ENCODE data around the gene PLAGL1.

PLAGL1 gene

DNA sequence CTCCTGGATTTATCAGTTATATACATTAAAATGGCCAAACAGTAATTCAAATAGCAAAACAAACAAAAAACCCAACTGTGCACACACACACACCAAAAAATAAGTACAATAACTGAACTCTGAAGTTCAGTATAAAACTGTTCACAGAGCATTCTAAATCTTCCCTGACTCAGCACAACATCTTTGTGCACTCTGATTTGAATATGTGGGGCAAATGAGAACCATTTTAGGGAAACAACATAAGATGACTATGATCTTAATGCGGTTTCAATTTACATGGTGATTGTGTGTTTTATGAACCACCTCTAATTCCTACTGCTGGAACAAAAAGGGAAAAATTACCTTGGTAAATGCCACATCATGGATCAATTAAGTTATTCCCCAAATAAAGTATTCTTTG, 41.7 kb downstream of the PLAGL1 start:
- no peaks in the 10 kb centered on the region for H3K36me3 ChIP-seq (ENCODE audit: control insufficient read depth in 1 of 2, insufficient read depth in 2 of 2, low read length in 2 of 2)
- peaks cover 8 to 14% of the 10 kb centered on the region in 2 donors for H3K4me1 ChIP-seq (ENCODE audit: control insufficient read depth in 1 of 2, insufficient read depth in 2 of 2, low read length in 2 of 2)
- no peak overlapping the region for H3K27ac ChIP-seq (ENCODE audit: low read depth, low read length)
- no peaks in the 10 kb centered on the region for H3K27me3 ChIP-seq (ENCODE audit: control insufficient read depth in 1 of 2, insufficient read depth in 2 of 2, low read length in 2 of 2)
- H3K9me3 ChIP-seq (ENCODE audit: control insufficient read depth in 1 of 2, low read length in 2 of 2) = no peaks in the 10 kb centered on the region
- H3K4me3 ChIP-seq (ENCODE audit: low read depth in 1 of 2, low read length in 2 of 2) = no peak overlapping the region
- no peak overlapping the region for H3K9ac ChIP-seq (ENCODE audit: low read depth in 1 of 2, low read length in 2 of 2)

DNA sequence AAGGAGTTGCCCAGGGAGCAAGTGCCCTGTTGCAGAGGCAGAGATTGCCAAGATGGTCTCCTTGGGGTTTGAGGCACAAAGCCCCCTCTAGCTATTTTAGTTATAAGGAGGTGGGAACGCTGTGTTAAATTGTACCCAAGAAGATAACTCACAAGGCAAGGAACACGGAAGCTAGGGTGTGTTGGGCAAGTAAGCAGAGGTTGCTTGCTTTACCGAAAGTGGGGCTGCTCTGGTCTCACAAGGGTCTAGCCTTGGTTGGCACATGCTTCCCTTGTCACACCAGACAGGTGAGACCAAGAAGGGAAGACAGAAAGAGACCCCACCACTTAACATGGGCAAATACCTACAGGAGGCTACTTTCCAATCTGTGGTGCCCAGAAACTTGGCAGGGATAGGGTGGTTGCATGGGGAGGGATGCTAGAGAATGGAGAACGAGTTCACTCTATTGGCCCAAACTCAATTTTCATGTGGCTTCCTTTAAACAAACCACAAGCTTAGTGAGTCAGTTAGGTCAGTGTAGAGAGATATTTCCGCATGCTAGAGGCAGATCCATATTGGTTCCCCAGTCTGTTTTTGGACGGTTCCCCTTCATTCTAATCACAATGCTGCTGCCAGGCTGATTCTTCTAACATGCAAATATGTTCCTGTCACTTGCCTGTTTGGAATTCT, 42.4 kb downstream of the PLAGL1 start:
- H3K27me3 ChIP-seq (ENCODE audit: control insufficient read depth in 1 of 2, insufficient read depth in 2 of 2, low read length in 2 of 2) = no peaks in the 10 kb centered on the region
- H3K36me3 ChIP-seq (ENCODE audit: control insufficient read depth in 1 of 2, insufficient read depth in 2 of 2, low read length in 2 of 2) = no peaks in the 10 kb centered on the region
- H3K4me3 ChIP-seq (ENCODE audit: low read depth in 1 of 2, low read length in 2 of 2) = no peak overlapping the region
- H3K9ac ChIP-seq (ENCODE audit: low read depth in 1 of 2, low read length in 2 of 2) = no peak overlapping the region
- H3K27ac ChIP-seq (ENCODE audit: low read depth, low read length) = no peak overlapping the region
- peaks cover 7 to 14% of the 10 kb centered on the region in 2 donors for H3K4me1 ChIP-seq (ENCODE audit: control insufficient read depth in 1 of 2, insufficient read depth in 2 of 2, low read length in 2 of 2)
- no peaks in the 10 kb centered on the region for H3K9me3 ChIP-seq (ENCODE audit: control insufficient read depth in 1 of 2, low read length in 2 of 2)

DNA sequence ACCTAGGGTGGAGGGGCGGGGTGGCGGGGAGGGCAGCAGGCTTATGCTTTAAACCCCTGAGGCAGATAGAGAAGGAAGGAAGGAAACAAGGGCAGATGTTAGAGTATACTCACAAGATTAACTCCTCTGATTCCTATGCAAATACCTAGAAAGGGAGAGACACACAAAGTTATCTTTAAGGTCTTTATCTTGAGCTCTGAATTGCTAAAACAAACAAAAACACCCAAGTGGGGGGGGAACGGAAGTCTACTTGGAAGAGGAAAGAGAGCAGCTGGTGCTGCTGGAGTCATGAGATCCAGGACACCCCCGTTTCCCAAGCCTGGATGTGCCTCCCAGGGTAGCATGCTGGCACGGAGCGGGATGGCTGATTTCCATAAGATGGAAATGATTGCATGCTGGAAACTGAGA, 43.4 kb downstream of the PLAGL1 start:
- Histone ChIP-seq H3K27me3 (ENCODE audit: control insufficient read depth in 1 of 2, insufficient read depth in 2 of 2, low read length in 2 of 2) (no peaks in the 10 kb centered on the region), H3K36me3 (ENCODE audit: control insufficient read depth in 1 of 2, insufficient read depth in 2 of 2, low read length in 2 of 2) (no peaks in the 10 kb centered on the region), H3K27ac (ENCODE audit: low read depth, low read length) (no peak overlapping the region), H3K4me3 (ENCODE audit: low read depth in 1 of 2, low read length in 2 of 2) (no peak overlapping the region), H3K9me3 (ENCODE audit: control insufficient read depth in 1 of 2, low read length in 2 of 2) (no peaks in the 10 kb centered on the region), H3K9ac (ENCODE audit: low read depth in 1 of 2, low read length in 2 of 2) (no peak overlapping the region), H3K4me1 (ENCODE audit: control insufficient read depth in 1 of 2, insufficient read depth in 2 of 2, low read length in 2 of 2) (peaks cover 5 to 14% of the 10 kb centered on the region in 2 donors)

DNA sequence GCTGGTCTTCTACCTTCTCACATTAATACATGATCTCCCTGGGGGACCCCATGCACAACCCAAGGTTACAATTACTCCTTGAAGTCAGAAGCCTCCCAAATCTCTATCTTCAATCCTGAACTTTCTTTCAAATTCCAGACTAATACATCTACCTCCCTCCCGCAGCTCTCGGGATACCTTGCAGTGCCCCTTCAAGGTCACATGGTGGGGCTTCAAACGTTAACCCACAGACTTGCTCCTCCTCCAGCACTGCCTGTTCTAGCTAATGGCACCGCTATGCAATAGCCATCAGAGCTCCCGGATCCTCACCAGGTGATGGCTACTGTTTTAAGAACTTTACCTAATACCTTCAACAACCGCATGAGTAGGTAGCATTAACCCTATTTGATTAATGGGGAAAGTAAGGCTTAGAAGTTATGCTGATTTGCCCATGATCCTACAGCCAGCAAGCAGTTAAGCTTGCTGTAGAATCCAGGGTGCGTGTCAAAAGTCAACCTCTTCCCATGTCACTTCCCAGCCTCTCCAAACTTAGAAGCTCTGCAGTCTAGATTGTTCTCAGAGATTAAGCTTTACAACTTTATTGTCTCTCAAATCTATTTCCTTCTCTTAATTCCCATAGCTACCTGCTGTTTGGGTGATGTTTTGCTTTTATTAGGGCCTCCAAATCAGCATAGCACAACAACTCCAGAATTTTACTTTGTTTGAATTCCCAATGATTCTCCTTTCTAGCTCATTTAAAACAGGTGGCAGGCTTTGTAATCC, 44.7 kb downstream of the PLAGL1 start:
- no peaks in the 10 kb centered on the region for H3K27me3 ChIP-seq (ENCODE audit: control insufficient read depth in 1 of 2, insufficient read depth in 2 of 2, low read length in 2 of 2)
- H3K4me1 ChIP-seq (ENCODE audit: control insufficient read depth in 1 of 2, insufficient read depth in 2 of 2, low read length in 2 of 2) = peaks cover 5 to 14% of the 10 kb centered on the region in 2 donors
- no peak overlapping the region for H3K4me3 ChIP-seq (ENCODE audit: low read depth in 1 of 2, low read length in 2 of 2)
- no peak overlapping the region for H3K9ac ChIP-seq (ENCODE audit: low read depth in 1 of 2, low read length in 2 of 2)
- no peaks in the 10 kb centered on the region for H3K9me3 ChIP-seq (ENCODE audit: control insufficient read depth in 1 of 2, low read length in 2 of 2)
- H3K27ac ChIP-seq (ENCODE audit: low read depth, low read length) = no peak overlapping the region
- H3K36me3 ChIP-seq (ENCODE audit: control insufficient read depth in 1 of 2, insufficient read depth in 2 of 2, low read length in 2 of 2) = no peaks in the 10 kb centered on the region

DNA sequence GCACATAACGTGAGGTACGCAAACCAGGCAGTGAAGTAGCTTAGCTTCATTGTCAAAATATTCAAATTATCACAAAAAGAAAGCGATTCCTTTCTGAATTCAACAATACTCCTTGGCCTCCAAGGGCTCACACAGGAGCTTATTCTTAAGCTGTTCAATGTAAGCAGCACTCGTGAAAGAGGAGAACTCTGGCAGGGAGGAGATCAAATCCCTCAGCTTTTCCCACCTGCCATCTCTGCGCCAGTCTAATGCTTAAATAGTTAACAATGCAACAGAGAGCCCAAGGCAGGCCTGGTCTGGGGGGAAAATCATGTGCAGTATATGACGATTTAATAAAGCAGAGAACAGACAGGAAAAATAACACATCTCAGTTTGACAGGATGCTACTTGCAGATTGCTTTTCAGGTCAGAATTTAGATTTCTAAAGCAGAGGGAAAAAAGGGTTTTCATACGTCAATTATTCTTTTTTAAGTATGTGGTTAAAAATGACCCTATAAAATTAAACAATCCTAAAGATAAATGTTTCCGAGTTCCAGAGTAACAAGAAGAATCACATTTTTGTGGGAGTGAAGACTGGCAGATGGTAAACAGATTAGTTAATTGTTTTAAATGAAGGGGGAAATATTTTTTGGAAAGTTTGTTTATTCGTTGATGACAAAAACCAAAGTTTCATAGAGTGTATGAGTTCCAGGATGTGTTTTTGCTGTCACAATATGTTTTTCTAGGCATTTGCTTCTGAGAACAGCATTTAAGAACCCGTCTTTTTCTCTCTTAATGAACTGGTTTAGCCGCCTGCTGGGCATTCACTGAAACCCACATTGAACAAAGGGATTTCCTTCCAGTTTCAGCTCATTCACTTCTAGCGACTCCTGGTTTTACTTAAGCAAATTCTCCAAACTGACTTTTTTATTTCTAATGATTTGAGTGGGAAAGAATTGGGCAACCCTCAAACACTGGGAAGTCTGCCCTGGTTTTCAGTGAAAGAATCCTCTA, 45.9 kb downstream of the PLAGL1 start:
- Histone ChIP-seq H3K27ac (ENCODE audit: low read depth, low read length) (no peak overlapping the region), H3K36me3 (ENCODE audit: control insufficient read depth in 1 of 2, insufficient read depth in 2 of 2, low read length in 2 of 2) (no peaks in the 10 kb centered on the region), H3K27me3 (ENCODE audit: control insufficient read depth in 1 of 2, insufficient read depth in 2 of 2, low read length in 2 of 2) (no peaks in the 10 kb centered on the region), H3K4me3 (ENCODE audit: low read depth in 1 of 2, low read length in 2 of 2) (no peak overlapping the region), H3K9me3 (ENCODE audit: control insufficient read depth in 1 of 2, low read length in 2 of 2) (no peaks in the 10 kb centered on the region), H3K9ac (ENCODE audit: low read depth in 1 of 2, low read length in 2 of 2) (no peak overlapping the region), H3K4me1 (ENCODE audit: control insufficient read depth in 1 of 2, insufficient read depth in 2 of 2, low read length in 2 of 2) (peaks cover 5 to 14% of the 10 kb centered on the region in 2 donors)

DNA sequence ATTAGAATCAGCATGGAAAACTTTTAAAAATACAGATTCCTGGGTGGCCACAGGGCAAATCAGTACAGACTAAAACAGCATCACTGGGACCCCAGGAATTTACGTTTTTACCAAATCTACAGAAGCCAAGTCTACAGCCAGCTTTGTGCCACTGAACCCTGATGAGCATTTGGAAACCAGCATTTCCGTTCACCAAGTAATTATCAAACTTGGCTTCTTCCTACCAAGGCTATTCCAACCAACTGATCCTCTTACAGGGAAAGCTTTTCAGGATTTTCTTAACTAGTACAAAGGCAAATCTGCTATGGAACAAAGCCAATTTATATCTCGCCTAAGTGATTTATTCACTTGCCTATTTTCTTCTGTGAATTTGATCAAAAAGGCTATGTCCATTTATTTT, 47.0 kb downstream of the PLAGL1 start:
- Histone ChIP-seq H3K4me1 (ENCODE audit: control insufficient read depth in 1 of 2, insufficient read depth in 2 of 2, low read length in 2 of 2) (peaks cover 5 to 14% of the 10 kb centered on the region in 2 donors), H3K27ac (ENCODE audit: low read depth, low read length) (no peak overlapping the region)

DNA sequence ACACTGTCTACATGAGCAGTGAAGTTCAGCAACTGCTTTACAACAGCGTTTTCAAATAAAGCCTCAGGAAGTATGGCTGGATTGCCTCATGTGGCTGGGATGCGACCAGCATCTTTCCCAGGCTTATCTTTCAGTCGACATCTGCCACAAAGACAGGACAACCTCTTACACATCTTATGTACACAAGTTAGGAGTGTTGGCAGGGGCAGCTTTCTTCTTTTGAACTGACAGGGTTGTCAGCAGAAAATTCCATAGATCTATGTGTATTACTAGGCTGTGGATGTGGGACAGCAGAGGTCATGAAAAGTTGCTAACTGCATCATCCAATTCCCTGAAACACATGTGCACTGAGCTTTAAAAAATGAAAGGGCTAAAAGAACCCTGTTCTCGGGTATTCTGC, 48.1 kb downstream of the PLAGL1 start:
- peaks cover 5 to 12% of the 10 kb centered on the region in 2 donors for H3K4me1 ChIP-seq (ENCODE audit: control insufficient read depth in 1 of 2, insufficient read depth in 2 of 2, low read length in 2 of 2)
- no peak overlapping the region for H3K9ac ChIP-seq (ENCODE audit: low read depth in 1 of 2, low read length in 2 of 2)
- H3K9me3 ChIP-seq (ENCODE audit: control insufficient read depth in 1 of 2, low read length in 2 of 2) = no peaks in the 10 kb centered on the region
- no peaks in the 10 kb centered on the region for H3K36me3 ChIP-seq (ENCODE audit: control insufficient read depth in 1 of 2, insufficient read depth in 2 of 2, low read length in 2 of 2)
- H3K27me3 ChIP-seq (ENCODE audit: control insufficient read depth in 1 of 2, insufficient read depth in 2 of 2, low read length in 2 of 2) = no peaks in the 10 kb centered on the region
- no peak overlapping the region for H3K27ac ChIP-seq (ENCODE audit: low read depth, low read length)
- no peak overlapping the region for H3K4me3 ChIP-seq (ENCODE audit: low read depth in 1 of 2, low read length in 2 of 2)

More for the DNA sequence above, 47.0 kb downstream of the PLAGL1 start:
- no peaks in the 10 kb centered on the region for H3K27me3 ChIP-seq (ENCODE audit: control insufficient read depth in 1 of 2, insufficient read depth in 2 of 2, low read length in 2 of 2)
- H3K36me3 ChIP-seq (ENCODE audit: control insufficient read depth in 1 of 2, insufficient read depth in 2 of 2, low read length in 2 of 2) = no peaks in the 10 kb centered on the region
- H3K4me3 ChIP-seq (ENCODE audit: low read depth in 1 of 2, low read length in 2 of 2) = no peak overlapping the region
- H3K9me3 ChIP-seq (ENCODE audit: control insufficient read depth in 1 of 2, low read length in 2 of 2) = no peaks in the 10 kb centered on the region
- H3K9ac ChIP-seq (ENCODE audit: low read depth in 1 of 2, low read length in 2 of 2) = no peak overlapping the region

DNA sequence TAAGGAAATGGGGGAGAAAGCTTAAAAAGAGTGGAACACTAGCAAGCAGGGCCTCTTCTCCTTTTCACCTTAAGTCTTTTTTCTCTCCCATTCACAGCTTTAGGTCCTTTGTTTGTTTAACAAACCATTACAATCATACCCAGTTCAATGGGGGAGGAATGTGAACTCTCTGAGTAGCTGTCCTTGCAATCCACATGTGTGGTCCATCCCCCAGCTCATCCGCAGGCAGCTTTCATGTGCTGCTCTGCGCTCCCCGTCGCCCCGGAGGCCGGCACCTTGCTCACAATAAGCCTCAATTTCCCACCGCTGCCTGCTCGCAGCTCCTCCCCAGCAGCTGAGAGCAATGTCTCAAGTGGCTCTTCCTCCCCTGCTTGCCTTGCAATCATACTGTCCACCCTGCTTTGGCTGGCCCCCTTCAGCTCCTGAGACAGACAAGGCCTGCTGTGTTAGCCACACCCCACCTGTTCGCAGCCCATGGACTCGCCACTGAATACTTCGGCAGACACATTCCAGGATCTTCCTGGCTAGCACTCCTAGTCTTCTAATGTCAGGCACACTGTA, 49.1 kb downstream of the PLAGL1 start:
- H3K36me3 ChIP-seq (ENCODE audit: control insufficient read depth in 1 of 2, insufficient read depth in 2 of 2, low read length in 2 of 2) = no peaks in the 10 kb centered on the region
- no peak overlapping the region for H3K4me3 ChIP-seq (ENCODE audit: low read depth in 1 of 2, low read length in 2 of 2)
- no peak overlapping the region for H3K9ac ChIP-seq (ENCODE audit: low read depth in 1 of 2, low read length in 2 of 2)
- no peaks in the 10 kb centered on the region for H3K27me3 ChIP-seq (ENCODE audit: control insufficient read depth in 1 of 2, insufficient read depth in 2 of 2, low read length in 2 of 2)
- H3K27ac ChIP-seq (ENCODE audit: low read depth, low read length) = no peak overlapping the region
- peaks cover 2 to 8% of the 10 kb centered on the region in 2 donors for H3K4me1 ChIP-seq (ENCODE audit: control insufficient read depth in 1 of 2, insufficient read depth in 2 of 2, low read length in 2 of 2)
- no peaks in the 10 kb centered on the region for H3K9me3 ChIP-seq (ENCODE audit: control insufficient read depth in 1 of 2, low read length in 2 of 2)

DNA sequence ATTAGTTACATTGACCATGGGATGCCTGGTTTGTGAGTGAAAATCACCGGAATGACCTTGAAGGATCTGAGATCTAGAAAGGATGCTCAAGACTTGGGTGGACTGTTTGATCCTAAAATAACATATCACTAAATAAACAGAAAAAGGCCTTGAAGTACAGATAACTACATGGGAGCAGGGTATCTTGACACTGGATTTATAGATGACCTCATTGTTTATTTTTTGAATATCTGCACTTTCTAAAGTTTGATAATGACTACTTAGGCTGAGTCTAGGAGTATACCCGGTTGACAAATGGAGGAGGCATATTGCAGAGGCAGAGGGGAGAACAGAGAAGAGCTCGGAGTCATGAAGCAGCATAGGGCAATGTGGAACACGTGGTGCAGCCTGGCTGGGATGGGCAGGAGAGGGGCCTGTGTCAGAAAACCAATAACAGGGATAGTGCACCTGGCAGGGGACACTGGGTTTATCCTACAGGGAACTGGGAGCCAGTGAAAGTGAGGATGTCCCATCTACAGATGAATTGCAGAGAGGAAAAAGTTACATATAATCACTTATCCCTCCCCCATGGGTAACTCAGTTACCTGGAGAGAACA, 50.3 kb downstream of the PLAGL1 start:
- H3K9me3 ChIP-seq (ENCODE audit: control insufficient read depth in 1 of 2, low read length in 2 of 2) = no peaks in the 10 kb centered on the region
- H3K4me1 ChIP-seq (ENCODE audit: control insufficient read depth in 1 of 2, insufficient read depth in 2 of 2, low read length in 2 of 2) = no peaks in the 10 kb centered on the region
- no peaks in the 10 kb centered on the region for H3K27me3 ChIP-seq (ENCODE audit: control insufficient read depth in 1 of 2, insufficient read depth in 2 of 2, low read length in 2 of 2)
- H3K9ac ChIP-seq (ENCODE audit: low read depth in 1 of 2, low read length in 2 of 2) = no peak overlapping the region
- H3K4me3 ChIP-seq (ENCODE audit: low read depth in 1 of 2, low read length in 2 of 2) = no peak overlapping the region
- H3K27ac ChIP-seq (ENCODE audit: low read depth, low read length) = no peak overlapping the region
- H3K36me3 ChIP-seq (ENCODE audit: control insufficient read depth in 1 of 2, insufficient read depth in 2 of 2, low read length in 2 of 2) = no peaks in the 10 kb centered on the region

All from duodenal mucosa (tissue), 2 donors.